ENCODE data around the gene BMP6. TPM values are rescaled to one million over a fixed set of nuclear protein-coding genes. Genes with fewer than 3 reads are reported as not detected.

Gene BMP6
- total RNA-seq, 1 donor, result 1.7 TPM

- H3K4me3 ChIP-seq (ENCODE audit: low read depth, low read length), result no peak overlapping the region
- no peak for DNase-seq (ENCODE audit: low read depth)
- TF ChIP-seq CTCF (IDR thresholded peaks at IDR 0.05; ENCODE audit: insufficient read depth, low read depth, low read length), result no peak
Observed at GRCh38 chr6:7696061-7696460, 29.8 kb upstream of the BMP6 start.

GRCh38 chr6:7697432-7697819 is 28.5 kb upstream of the BMP6 start:
- DNase-seq (ENCODE audit: low read depth), result no peak
- no peak overlapping the region for H3K4me3 ChIP-seq (ENCODE audit: low read depth, low read length)
- no peak for TF ChIP-seq CTCF (IDR thresholded peaks at IDR 0.05; ENCODE audit: insufficient read depth, low read depth, low read length)

GRCh38 chr6:7697820-7698623 is 27.9 kb upstream of the BMP6 start:
- H3K4me3 ChIP-seq (ENCODE audit: low read depth, low read length), result peak overlapping the region; percentile 21
- no peak for TF ChIP-seq CTCF (IDR thresholded peaks at IDR 0.05; ENCODE audit: insufficient read depth, low read depth, low read length)
- peak; percentile 96 for DNase-seq (ENCODE audit: low read depth)

GRCh38 chr6:7701212-7701834 is 24.6 kb upstream of the BMP6 start:
- TF ChIP-seq CTCF (IDR thresholded peaks at IDR 0.05; ENCODE audit: insufficient read depth, low read depth, low read length), result no peak
- no peak for DNase-seq (ENCODE audit: low read depth)
- no peak overlapping the region for H3K4me3 ChIP-seq (ENCODE audit: low read depth, low read length)

GRCh38 chr6:7703148-7703680 is 22.7 kb upstream of the BMP6 start:
- H3K4me3 ChIP-seq (ENCODE audit: low read depth, low read length), result no peak overlapping the region
- no peak for TF ChIP-seq CTCF (IDR thresholded peaks at IDR 0.05; ENCODE audit: insufficient read depth, low read depth, low read length)
- DNase-seq (ENCODE audit: low read depth), result no peak

- TF ChIP-seq CTCF (IDR thresholded peaks at IDR 0.05; ENCODE audit: insufficient read depth, low read depth, low read length), result no peak
- DNase-seq (ENCODE audit: low read depth), result no peak
- no peak overlapping the region for H3K4me3 ChIP-seq (ENCODE audit: low read depth, low read length)
Observed at GRCh38 chr6:7705483-7705882, 20.4 kb upstream of the BMP6 start.
